Endothelial cell of umbilical vein (primary cell): ENCODE results near the gene TRIM17. TPM values are rescaled to one million over a fixed set of nuclear protein-coding genes. Genes with fewer than 3 reads are reported as not detected.

ENCODE experiments used
- BruUV-seq: library from RNA; stranded (reverse); fragments of 400-500 nt; replicated peaks from 2 replicates; lab custom pipeline; 2021; lab: Mats Ljungman, UMichigan
- CTCF ChIA-PET: fragments of 300-600, 350-600 bp; sonication (Branson Sonifier 250); formaldehyde crosslinking; loops from one replicate; lab custom pipeline; 2021; ENCODE audit warnings: antibody characterized with exemption, inconsistent platforms; lab: Charles Lee
- POLR2A ChIA-PET: fragments of 300-600, 350-600 bp; sonication (Branson Sonifier 250); formaldehyde crosslinking; loops from one replicate; lab custom pipeline; 2021; ENCODE audit warnings: antibody characterized with exemption, inconsistent platforms; lab: Charles Lee
- DNase-seq: peaks from one replicate; pipeline ENCODE4 v3.0.0-alpha.2; 2011; ENCODE audit warnings: low read depth, low spot score
- FAIRE-seq: peaks from 2 replicates; lab custom pipeline; 2011; peaks lifted over from hg19 to GRCh38; lab: Jason Lieb, UNC
- H2AFZ ChIP-seq: 2 replicates; pipeline ENCODE4 v1.6.0; 2012; ENCODE audit warnings: low read depth, low read length, control low read depth, inconsistent platforms
- H3K27ac ChIP-seq: 2 replicates; pipeline ENCODE4 v1.5.1; 2011; ENCODE audit warnings: low read depth, mild to moderate bottlenecking, control low read depth, low read length, moderate library complexity; ENCODE audit not compliant: insufficient read depth
- H3K27me3 ChIP-seq, 2 experiments: 2 replicates each; pipeline versions ENCODE4 v1.6.0 to v1.6.1; 2011; ENCODE audit warnings: low read length in 2 of 2, mixed read lengths in 1 of 2; ENCODE audit not compliant: control insufficient read depth in 2 of 2, insufficient read depth in 2 of 2
- H3K36me3 ChIP-seq, 2 experiments: 2 replicates in 1 of 2; 3 replicates in 1 of 2; pipeline ENCODE4 v1.5.1; 2011; ENCODE audit warnings: low read length in 2 of 2, mild to moderate bottlenecking in 1 of 2, moderate library complexity in 1 of 2; ENCODE audit not compliant: control insufficient read depth in 2 of 2, insufficient read depth in 2 of 2; ENCODE audit errors: extremely low read depth in 1 of 2
- H3K4me1 ChIP-seq: 3 replicates; pipeline ENCODE4 v1.5.1; 2011; ENCODE audit warnings: mild to moderate bottlenecking, low read length; ENCODE audit not compliant: control insufficient read depth, insufficient read depth; ENCODE audit errors: extremely low read depth
- H3K4me2 ChIP-seq: 2 replicates; pipeline ENCODE4 v1.6.1; 2011; ENCODE audit warnings: low read length, control low read depth, mixed read lengths; ENCODE audit not compliant: insufficient read depth
- H3K4me3 ChIP-seq, 3 experiments: fragments of 200-600 bp in 1 of 3; sonication (generic), shearing (Covaris generic) in 1 of 3; replicated peaks in 1 of 3; 2 replicates each; pipeline ENCODE4 v1.5.1; 2011 to 2016; ENCODE audit warnings: control low read depth in 3 of 3, low read length in 3 of 3, mild to moderate bottlenecking in 2 of 3, inconsistent platforms in 1 of 3, low read depth in 1 of 3, moderate library complexity in 1 of 3; ENCODE audit not compliant: insufficient read depth in 1 of 3
- H3K79me2 ChIP-seq: 2 replicates; pipeline ENCODE4 v1.6.0; 2012; ENCODE audit warnings: low read length, inconsistent platforms; ENCODE audit not compliant: control insufficient read depth, insufficient read depth
- H3K9ac ChIP-seq: replicated peaks from 2 replicates; pipeline ENCODE3; 2011; ENCODE audit warnings: low read length, control low read depth; ENCODE audit not compliant: insufficient read depth; ENCODE audit errors: extremely low read depth
- H3K9me1 ChIP-seq: replicated peaks from 3 replicates; pipeline ENCODE4 v1.6.0; 2011; ENCODE audit warnings: mild to moderate bottlenecking, low read length; ENCODE audit not compliant: control insufficient read depth, insufficient read depth; ENCODE audit errors: extremely low read depth
- H3K9me3 ChIP-seq: replicated peaks from 2 replicates; pipeline ENCODE4 v1.5.1; 2012; ENCODE audit warnings: low read length, inconsistent platforms; ENCODE audit not compliant: control insufficient read depth, insufficient read depth
- H4K20me1 ChIP-seq: replicated peaks from 2 replicates; pipeline ENCODE3; 2011; ENCODE audit warnings: mild to moderate bottlenecking, low read length; ENCODE audit not compliant: control insufficient read depth, insufficient read depth; ENCODE audit errors: extremely low read depth
- EZH2 ChIP-seq: IDR thresholded peaks from 2 replicates; pipeline ENCODE4 v1.6.1; 2012; ENCODE audit warnings: borderline replicate concordance, low read depth, mild to moderate bottlenecking, moderate library complexity, low read length, inconsistent platforms; ENCODE audit not compliant: severe bottlenecking
- FOS ChIP-seq: IDR thresholded peaks from 2 replicates; pipeline ENCODE4 v1.6.1; 2011; ENCODE audit warnings: mild to moderate bottlenecking, low read length, moderate library complexity, borderline replicate concordance; ENCODE audit not compliant: insufficient read depth
- GATA2 ChIP-seq: IDR thresholded peaks from 2 replicates; pipeline ENCODE4 v1.7.0; 2011; ENCODE audit warnings: low read depth, mild to moderate bottlenecking, moderate library complexity, mixed read lengths, low read length; ENCODE audit not compliant: insufficient read length, insufficient read depth
- dilution Hi-C: fragments of 300-500 bp; cut with MboI; formaldehyde crosslinking; loops from one replicate; pipeline ENCODE4 v1.15.0; 2019; ENCODE audit warnings: low sequenced_read_pairs; ENCODE audit not compliant: extremely low pct_ligation_motif_present
- intact Hi-C: fragments of 100-400 bp; cut with micrococcal nuclease; formaldehyde crosslinking; loops from one replicate; pipeline ENCODE4 v1.10.0; 2022
- polyA plus RNA-seq, 4 experiments: library from polyadenylated mRNA; depleted of rRNA in 3 of 4; stranded (reverse) in 3 of 4; unstranded in 1 of 4; fragments of >200 nt; gene quantifications; 2 replicates each; pipeline versions ENCODE4 v1.2.1 to v1.2.3, GENCODE V29; 2011 to 2012; ENCODE audit warnings: missing spikeins in 1 of 4
- total RNA-seq: library from RNA; stranded (reverse); gene quantifications from 2 replicates; pipeline ENCODE4 v1.2.3, GENCODE V29; 2021
- TF ChIP-seq, protein P1 (sequence below): IDR thresholded peaks from 2 replicates; pipeline ENCODE4 v1.6.1; 2011; ENCODE audit not compliant: insufficient read depth, insufficient read length

Gene TRIM17
- total and polyA plus RNA-seq, 2 donors (not counting 3 experiments of a cell fraction or from before 2014, with no cell fraction given): not detected

- no peak for FAIRE-seq
- no peaks in the 10 kb centered on the region for H4K20me1 ChIP-seq
- peaks cover 23 to 28% of the 10 kb centered on the region in 2 experiments for H3K27me3 ChIP-seq
- H3K9me3 ChIP-seq: no peaks in the 10 kb centered on the region
- H3K27ac ChIP-seq: no peak overlapping the region
- H3K36me3 ChIP-seq: no peaks in the 10 kb centered on the region
- H3K4me3 ChIP-seq: no peak overlapping the region
- intact Hi-C loops: loop anchor here (1.0 kb wide), 1 partner anchor 10 kb away; a partner anchor contains a TSS
- H3K79me2 ChIP-seq: no peaks in the 10 kb centered on the region
- no peak for TF ChIP-seq GATA2
- POLR2A ChIA-PET: no interaction called here
- dilution Hi-C loops: no loop called here
- no peak overlapping the region for H2AFZ ChIP-seq
- no peak overlapping the region for H3K4me2 ChIP-seq
- no peaks in the 10 kb centered on the region for H3K9me1 ChIP-seq
- no peak for DNase-seq
- H3K9ac ChIP-seq: no peak overlapping the region
- no peaks in the 10 kb centered on the region for H3K4me1 ChIP-seq
- BruUV-seq: no TSS peak
- CTCF ChIA-PET: no interaction called here
These were observed 30.2 kb upstream of the TRIM17 start for GRCh38 chr1:228446852-228447251.

GRCh38 chr1:228445843-228446650 lies 29.4 kb upstream of the TRIM17 start:
- intact Hi-C loops (loop anchor here (1.0 kb wide), 1 partner anchor 11 kb away; a partner anchor contains a TSS), dilution Hi-C loops (no loop called here)
- Histone ChIP-seq H3K9me3 (no peaks in the 10 kb centered on the region), H3K4me2 (peak overlapping the region; percentile 35), H3K9ac (no peak overlapping the region), H3K36me3 (no peaks in the 10 kb centered on the region), H3K4me1 (no peaks in the 10 kb centered on the region), H2AFZ (peak overlapping the region; percentile 2), H3K4me3 (no peak overlapping the region), H4K20me1 (no peaks in the 10 kb centered on the region), H3K9me1 (no peaks in the 10 kb centered on the region), H3K27ac (no peak overlapping the region), H3K79me2 (no peaks in the 10 kb centered on the region), H3K27me3 (peaks cover 28 to 29% of the 10 kb centered on the region in 2 experiments)
- FAIRE-seq (peak; percentile 40), DNase-seq (peak; percentile 16)
- ChIA-PET CTCF (no interaction called here), POLR2A (no interaction called here)
- no peak for TF ChIP-seq FOS
- TF ChIP-seq, protein P1, sequence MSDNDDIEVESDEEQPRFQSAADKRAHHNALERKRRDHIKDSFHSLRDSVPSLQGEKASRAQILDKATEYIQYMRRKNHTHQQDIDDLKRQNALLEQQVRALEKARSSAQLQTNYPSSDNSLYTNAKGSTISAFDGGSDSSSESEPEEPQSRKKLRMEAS: peak; percentile 44
- TF ChIP-seq EZH2: peak; percentile 61
- no TSS peak for BruUV-seq
